Measurements from ENCODE around the gene TYK2. TPM values are rescaled to one million over a fixed set of nuclear protein-coding genes. Genes with fewer than 3 reads are reported as not detected.

Gene TYK2
- total RNA-seq, 1 experiment from 2014 or later, result 130 TPM

DNA sequence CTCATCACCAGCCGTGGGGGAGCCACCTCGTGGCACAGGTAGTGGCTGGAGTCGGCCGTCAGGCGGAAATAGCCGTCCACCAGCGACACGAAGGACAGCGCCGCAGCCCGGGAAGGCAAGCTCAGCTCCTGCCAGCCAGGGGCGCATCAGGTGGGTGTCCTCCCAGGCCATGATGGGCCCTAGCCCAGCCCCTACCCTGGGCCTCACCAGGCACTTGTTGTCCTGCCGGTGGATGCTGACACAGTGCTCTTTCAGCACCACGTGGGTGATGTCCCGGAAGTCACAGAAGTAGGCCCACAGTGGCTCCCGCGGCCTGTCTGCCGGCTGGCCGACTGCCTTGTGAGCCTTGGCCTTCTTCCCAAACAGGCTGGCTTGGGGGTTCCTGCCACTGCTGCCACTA lies 15.7 kb downstream of the TYK2 start:
- BruUV-seq (replicated peaks), result no TSS peak
- Mint-ChIP-seq H3K36me3 (ENCODE audit: insufficient read depth, unreplicated experiment) (peaks cover 34% of the 10 kb centered on the region), H3K4me3 (ENCODE audit: low read depth, unreplicated experiment) (no peak overlapping the region), H3K9me3 (ENCODE audit: low read depth, unreplicated experiment) (no peaks in the 10 kb centered on the region), H3K27ac (ENCODE audit: unreplicated experiment) (no peak overlapping the region), H3K27me3 (ENCODE audit: unreplicated experiment) (no peaks in the 10 kb centered on the region), H3K4me1 (ENCODE audit: low read depth, unreplicated experiment) (no peaks in the 10 kb centered on the region)
- TF ChIP-seq, protein P1, sequence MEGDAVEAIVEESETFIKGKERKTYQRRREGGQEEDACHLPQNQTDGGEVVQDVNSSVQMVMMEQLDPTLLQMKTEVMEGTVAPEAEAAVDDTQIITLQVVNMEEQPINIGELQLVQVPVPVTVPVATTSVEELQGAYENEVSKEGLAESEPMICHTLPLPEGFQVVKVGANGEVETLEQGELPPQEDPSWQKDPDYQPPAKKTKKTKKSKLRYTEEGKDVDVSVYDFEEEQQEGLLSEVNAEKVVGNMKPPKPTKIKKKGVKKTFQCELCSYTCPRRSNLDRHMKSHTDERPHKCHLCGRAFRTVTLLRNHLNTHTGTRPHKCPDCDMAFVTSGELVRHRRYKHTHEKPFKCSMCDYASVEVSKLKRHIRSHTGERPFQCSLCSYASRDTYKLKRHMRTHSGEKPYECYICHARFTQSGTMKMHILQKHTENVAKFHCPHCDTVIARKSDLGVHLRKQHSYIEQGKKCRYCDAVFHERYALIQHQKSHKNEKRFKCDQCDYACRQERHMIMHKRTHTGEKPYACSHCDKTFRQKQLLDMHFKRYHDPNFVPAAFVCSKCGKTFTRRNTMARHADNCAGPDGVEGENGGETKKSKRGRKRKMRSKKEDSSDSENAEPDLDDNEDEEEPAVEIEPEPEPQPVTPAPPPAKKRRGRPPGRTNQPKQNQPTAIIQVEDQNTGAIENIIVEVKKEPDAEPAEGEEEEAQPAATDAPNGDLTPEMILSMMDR (IDR thresholded peaks at IDR 0.05; ENCODE audit: unreplicated experiment), result no peak
- no peak for DNase-seq
- CTCF ChIA-PET, result no interaction called here
- intact Hi-C loops (cut with micrococcal nuclease; ENCODE audit: unreplicated experiment), result no loop called here

DNA sequence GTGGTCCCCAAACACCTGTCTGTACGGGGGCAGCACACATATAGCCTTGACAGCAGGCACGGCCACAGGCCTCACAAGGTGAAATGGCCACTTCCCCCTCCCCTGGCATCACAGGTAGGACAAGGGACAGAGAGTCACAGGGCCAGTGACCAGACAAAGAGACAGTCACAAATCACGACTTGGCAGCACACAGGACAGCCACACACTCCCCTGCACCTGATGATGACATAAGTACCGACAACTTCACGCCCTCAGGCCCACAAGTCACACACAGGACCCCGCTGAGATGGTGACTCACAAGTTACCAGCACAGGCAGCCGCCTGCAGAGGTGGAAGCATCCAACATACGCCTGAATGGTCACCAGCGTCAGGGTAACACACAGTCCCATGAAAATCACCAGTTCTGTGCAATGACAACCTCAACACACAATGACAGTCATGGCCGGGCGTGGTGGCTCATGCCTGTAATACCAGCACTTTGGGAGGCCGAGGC lies 16.5 kb downstream of the TYK2 start:
- intact Hi-C loops (cut with micrococcal nuclease; ENCODE audit: unreplicated experiment), result no loop called here
- CTCF ChIA-PET, result no interaction called here
- H3K36me3 Mint-ChIP-seq (ENCODE audit: insufficient read depth, unreplicated experiment), result peaks cover 34% of the 10 kb centered on the region
- BruUV-seq (replicated peaks), result no TSS peak
- DNase-seq, result no peak
- no peak overlapping the region for H3K4me3 Mint-ChIP-seq (ENCODE audit: low read depth, unreplicated experiment)
- H3K4me1 Mint-ChIP-seq (ENCODE audit: low read depth, unreplicated experiment), result no peaks in the 10 kb centered on the region
- H3K27ac Mint-ChIP-seq (ENCODE audit: unreplicated experiment), result no peak overlapping the region
- TF ChIP-seq, protein P1 (IDR thresholded peaks at IDR 0.05; ENCODE audit: unreplicated experiment), result no peak
- H3K9me3 Mint-ChIP-seq (ENCODE audit: low read depth, unreplicated experiment), result no peaks in the 10 kb centered on the region
- H3K27me3 Mint-ChIP-seq (ENCODE audit: unreplicated experiment), result no peaks in the 10 kb centered on the region

DNA sequence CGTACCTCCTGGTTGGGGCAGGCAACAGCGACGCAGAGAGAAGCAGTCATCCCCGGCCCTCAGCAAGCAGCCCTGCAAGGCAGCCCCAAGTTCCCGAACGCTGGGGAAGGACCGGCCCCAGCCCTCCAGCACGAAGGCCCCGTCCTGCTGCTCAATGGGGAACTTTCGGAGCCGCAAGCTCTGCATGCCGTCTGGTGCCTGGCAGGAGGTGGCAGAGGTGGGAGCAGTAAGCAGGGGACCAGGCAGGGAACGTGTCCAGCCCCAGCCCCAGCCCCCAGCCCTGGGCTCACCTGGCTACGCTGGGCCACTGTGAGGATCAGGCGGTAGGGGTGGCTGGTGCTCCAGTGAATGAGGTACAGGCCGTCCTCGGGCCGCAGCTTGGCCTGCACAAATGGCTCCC lies 18.1 kb downstream of the TYK2 start:
- TF ChIP-seq, protein P1 (IDR thresholded peaks at IDR 0.05; ENCODE audit: unreplicated experiment), result no peak
- H3K27me3 Mint-ChIP-seq (ENCODE audit: unreplicated experiment), result no peaks in the 10 kb centered on the region
- no peak for DNase-seq
- no peaks in the 10 kb centered on the region for H3K9me3 Mint-ChIP-seq (ENCODE audit: low read depth, unreplicated experiment)
- CTCF ChIA-PET, result no interaction called here
- peaks cover 25% of the 10 kb centered on the region for H3K36me3 Mint-ChIP-seq (ENCODE audit: insufficient read depth, unreplicated experiment)
- no TSS peak for BruUV-seq (replicated peaks)
- no peak overlapping the region for H3K4me3 Mint-ChIP-seq (ENCODE audit: low read depth, unreplicated experiment)
- no peaks in the 10 kb centered on the region for H3K4me1 Mint-ChIP-seq (ENCODE audit: low read depth, unreplicated experiment)
- no peak overlapping the region for H3K27ac Mint-ChIP-seq (ENCODE audit: unreplicated experiment)
- intact Hi-C loops (cut with micrococcal nuclease; ENCODE audit: unreplicated experiment), result no loop called here

DNA sequence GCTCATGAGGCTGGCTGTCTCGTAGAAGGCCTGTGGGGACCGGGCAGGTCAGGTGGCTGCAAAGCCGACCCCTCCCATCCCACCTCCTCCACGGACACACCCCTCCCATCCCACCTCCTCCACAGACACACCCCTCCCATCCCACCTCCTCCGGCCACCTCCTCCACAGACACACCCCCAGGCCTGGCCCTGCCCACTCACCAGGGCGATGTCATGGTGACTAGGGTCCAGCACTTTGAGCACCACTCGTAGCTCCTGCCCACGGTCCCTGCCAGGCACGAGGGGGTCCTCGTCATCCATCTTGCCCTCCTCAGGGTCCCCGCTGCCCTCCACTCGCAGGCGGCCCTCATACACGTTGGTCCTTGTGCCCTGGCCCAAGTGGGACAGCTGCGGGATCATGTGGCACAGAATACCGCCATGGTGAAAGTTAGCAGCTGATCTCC lies 18.8 kb downstream of the TYK2 start:
- DNase-seq, result no peak
- H3K36me3 Mint-ChIP-seq (ENCODE audit: insufficient read depth, unreplicated experiment), result peaks cover 23% of the 10 kb centered on the region
- H3K27me3 Mint-ChIP-seq (ENCODE audit: unreplicated experiment), result no peaks in the 10 kb centered on the region
- H3K4me1 Mint-ChIP-seq (ENCODE audit: low read depth, unreplicated experiment), result no peaks in the 10 kb centered on the region
- TF ChIP-seq, protein P1 (IDR thresholded peaks at IDR 0.05; ENCODE audit: unreplicated experiment), result no peak
- no peak overlapping the region for H3K4me3 Mint-ChIP-seq (ENCODE audit: low read depth, unreplicated experiment)
- H3K27ac Mint-ChIP-seq (ENCODE audit: unreplicated experiment), result no peak overlapping the region
- CTCF ChIA-PET, result no interaction called here
- no peaks in the 10 kb centered on the region for H3K9me3 Mint-ChIP-seq (ENCODE audit: low read depth, unreplicated experiment)
- no TSS peak for BruUV-seq (replicated peaks)
- intact Hi-C loops (cut with micrococcal nuclease; ENCODE audit: unreplicated experiment), result no loop called here
